GM23248 (cell line): ENCODE results near the gene PSPH. TPM values are rescaled to one million over a fixed set of nuclear protein-coding genes. Genes with fewer than 3 reads are reported as not detected.
A peak's percentile ranks its signal among the peaks of the same experiment; 100 is the strongest.

ENCODE experiments used
- DNase-seq: peaks from one replicate; pipeline ENCODE4 v3.0.0-alpha.2; 2015
- H2AFZ ChIP-seq: fragments of 200-600 bp; sonication (generic); 2 replicates; pipeline ENCODE4 v1.6.1; 2016; ENCODE audit warnings: antibody characterized with exemption
- H3F3A ChIP-seq: fragments of 200-600 bp; sonication (generic); 2 replicates; pipeline ENCODE4 v1.6.1; 2016; ENCODE audit warnings: mild to moderate bottlenecking, antibody characterized with exemption, mixed run types; ENCODE audit not compliant: insufficient read depth
- H3K27ac ChIP-seq: fragments of 200-600 bp; sonication (generic); 2 replicates; pipeline ENCODE4 v1.5.1; 2016; ENCODE audit warnings: mild to moderate bottlenecking
- H3K27me3 ChIP-seq: fragments of 200-600 bp; sonication (generic); replicated peaks from 2 replicates; pipeline ENCODE4 v1.6.1; 2016; ENCODE audit warnings: mild to moderate bottlenecking; ENCODE audit not compliant: insufficient read depth
- H3K36me3 ChIP-seq: fragments of 200-600 bp; sonication (generic); 2 replicates; pipeline ENCODE4 v1.6.1; 2016; ENCODE audit warnings: low read depth, mild to moderate bottlenecking
- H3K4me1 ChIP-seq: fragments of 200-600 bp; sonication (generic); 2 replicates; pipeline ENCODE4 v1.6.1; 2016; ENCODE audit warnings: mild to moderate bottlenecking; ENCODE audit not compliant: insufficient read depth
- H3K4me2 ChIP-seq: fragments of 200-600 bp; sonication (generic); one replicate; pipeline ENCODE4 v1.6.1; 2016; ENCODE audit warnings: mild to moderate bottlenecking; ENCODE audit not compliant: unreplicated experiment
- H3K4me3 ChIP-seq: fragments of 200-600 bp; sonication (generic); 2 replicates; pipeline ENCODE4 v1.5.1; 2016; ENCODE audit warnings: mild to moderate bottlenecking
- H3K79me2 ChIP-seq: fragments of 200-600 bp; sonication (generic); 2 replicates; pipeline ENCODE4 v1.6.1; 2016; ENCODE audit warnings: mild to moderate bottlenecking; ENCODE audit not compliant: insufficient read depth
- H3K9ac ChIP-seq: fragments of 200-600 bp; sonication (generic); 2 replicates; pipeline ENCODE4 v1.6.1; 2016; ENCODE audit warnings: mild to moderate bottlenecking
- H3K9me2 ChIP-seq: fragments of 200-600 bp; sonication (generic); 2 replicates; pipeline ENCODE4 v1.6.1; 2016; ENCODE audit warnings: mixed run types, mild to moderate bottlenecking, moderate library complexity; ENCODE audit not compliant: insufficient read depth
- H3K9me3 ChIP-seq: fragments of 200-600 bp; sonication (generic); one replicate; pipeline ENCODE4 v1.6.1; 2017; ENCODE audit warnings: low read depth
- H4K20me1 ChIP-seq: fragments of 200-600 bp; sonication (generic); 2 replicates; pipeline ENCODE4 v1.6.0; 2016; ENCODE audit not compliant: insufficient read depth
- EZH2 ChIP-seq: fragments of 200-600 bp; sonication (generic); IDR thresholded peaks from 2 replicates; pipeline ENCODE4 v1.6.1; 2018; ENCODE audit warnings: antibody characterized with exemption, mild to moderate bottlenecking; ENCODE audit not compliant: insufficient read depth, poor library complexity, severe bottlenecking
- EZH2phosphoT487 ChIP-seq: fragments of 200-600 bp; sonication (generic); IDR thresholded peaks from 2 replicates; pipeline ENCODE4 v1.6.1; 2018; ENCODE audit warnings: antibody characterized with exemption, moderate library complexity, mild to moderate bottlenecking, low read depth; ENCODE audit not compliant: insufficient read depth
- WGBS, 2 experiments: methylation state at CpG; one replicate each; pipeline ENCODE4 v1.1.6; 2015 to 2017; ENCODE audit warnings: low lambda C conversion rate in 2 of 2, low coverage in 1 of 2; ENCODE audit errors: missing lambda C conversion rate in 2 of 2; 5-methylcytosine and 5-hydroxymethylcytosine counted together
- in situ Hi-C: fragments of 300-500 bp; cut with MboI; formaldehyde crosslinking; loops from 2 replicates; pipeline ENCODE4 v1.15.0; 2020
- polyA plus RNA-seq: library from polyadenylated mRNA; unstranded; fragments of >200 nt; fragmentation: Nextera tagmentation; extraction: Ambion mirVana; gene quantifications from 2 replicates; pipeline ENCODE4 v1.2.1, GENCODE V29; 2016
- total RNA-seq: library from RNA; depleted of rRNA; stranded (reverse); fragments of >200 nt; shearing (Covaris generic); gene quantifications from 2 replicates; pipeline ENCODE4 v1.2.3, GENCODE V29; 2014

PSPH gene
- total and polyA plus RNA-seq, 2 experiments from 2014 or later = 34.5 to 68.6 TPM

GRCh38 chr7:56003749-56004148 lies 47.5 kb downstream of the PSPH start:
- no peaks in the 10 kb centered on the region for H3K27me3 ChIP-seq
- H3K36me3 ChIP-seq = no peaks in the 10 kb centered on the region
- H3F3A ChIP-seq = peaks cover 18% of the 10 kb centered on the region; the same call in 1 of the 2 replicates
- no peak overlapping the region for H3K27ac ChIP-seq
- no peak overlapping the region for H3K4me3 ChIP-seq
- no peaks in the 10 kb centered on the region for H3K9me3 ChIP-seq
- in situ Hi-C loops = no loop called here
- 81 to 83% methylated on average over 4 of the region's 4 CpGs for WGBS, 2 experiments
- H3K4me1 ChIP-seq = 0 out of 2 replicates have a peak, but pooled peaks cover 6% of the 10 kb centered on the region
- no peaks in the 10 kb centered on the region for H3K9me2 ChIP-seq
- no peak overlapping the region for H3K9ac ChIP-seq
- H3K4me2 ChIP-seq = no peak overlapping the region
- H4K20me1 ChIP-seq = no peaks in the 10 kb centered on the region
- no peak for TF ChIP-seq EZH2
- no peaks in the 10 kb centered on the region for H3K79me2 ChIP-seq
- no peak overlapping the region for H2AFZ ChIP-seq
- DNase-seq = no peak

- in situ Hi-C loops = no loop called here
- 93 to 94% methylated on average over 8 of the region's 8 CpGs for WGBS, 2 experiments
- no peaks in the 10 kb centered on the region for H3F3A ChIP-seq
Measured at GRCh38 chr7:55996856-55997500, 54.3 kb downstream of the PSPH start.

GRCh38 chr7:55992346-55992745 lies 58.9 kb downstream of the PSPH start:
- 0 out of 2 replicates have a peak, but pooled peaks cover under 1% of the 10 kb centered on the region for H3K36me3 ChIP-seq
- H3K79me2 ChIP-seq = no peaks in the 10 kb centered on the region
- 90 to 97% methylated on average over 3 of the region's 3 CpGs for WGBS, 2 experiments
- no peaks in the 10 kb centered on the region for H3K4me1 ChIP-seq
- no peak overlapping the region for H2AFZ ChIP-seq
- no peak overlapping the region for H3K27ac ChIP-seq
- H3K4me3 ChIP-seq = no peak overlapping the region
- H3K9me3 ChIP-seq = no peaks in the 10 kb centered on the region
- DNase-seq = peak; percentile 4
- H4K20me1 ChIP-seq = no peaks in the 10 kb centered on the region
- TF ChIP-seq EZH2phosphoT487 = no peak
- no peaks in the 10 kb centered on the region for H3K9me2 ChIP-seq
- H3K9ac ChIP-seq = no peak overlapping the region
- H3K4me2 ChIP-seq = no peak overlapping the region
- no peaks in the 10 kb centered on the region for H3K27me3 ChIP-seq
- H3F3A ChIP-seq = no peaks in the 10 kb centered on the region
- in situ Hi-C loops = no loop called here

More at GRCh38 chr7:55996856-55997500, 54.3 kb downstream of the PSPH start:
- Histone ChIP-seq H4K20me1 (no peaks in the 10 kb centered on the region), H3K4me2 (no peak overlapping the region), H3K9me3 (no peaks in the 10 kb centered on the region), H3K9ac (no peak overlapping the region), H3K27me3 (no peaks in the 10 kb centered on the region), H3K27ac (no peak overlapping the region), H3K4me3 (no peak overlapping the region), H3K4me1 (no peaks in the 10 kb centered on the region), H2AFZ (no peak overlapping the region), H3K79me2 (no peaks in the 10 kb centered on the region), H3K36me3 (0 out of 2 replicates have a peak, but pooled peaks cover 6% of the 10 kb centered on the region), H3K9me2 (no peaks in the 10 kb centered on the region)
- no peak for DNase-seq
- TF ChIP-seq EZH2phosphoT487 (no peak), EZH2 (no peak)

GRCh38 chr7:55983537-55983936 lies 67.7 kb downstream of the PSPH start:
- WGBS, 2 experiments = 97 to 100% methylated on average over 3 of the region's 3 CpGs
- H3K4me1 ChIP-seq = no peaks in the 10 kb centered on the region
- H3K27ac ChIP-seq = no peak overlapping the region
- no peak overlapping the region for H2AFZ ChIP-seq
- no peaks in the 10 kb centered on the region for H3K27me3 ChIP-seq
- DNase-seq = no peak
- no peaks in the 10 kb centered on the region for H3K9me3 ChIP-seq
- H4K20me1 ChIP-seq = no peaks in the 10 kb centered on the region
- H3K9ac ChIP-seq = no peak overlapping the region
- H3K4me3 ChIP-seq = no peak overlapping the region
- no peaks in the 10 kb centered on the region for H3K9me2 ChIP-seq
- H3K4me2 ChIP-seq = no peak overlapping the region
- no peaks in the 10 kb centered on the region for H3K79me2 ChIP-seq
- no peaks in the 10 kb centered on the region for H3F3A ChIP-seq
- no peak for TF ChIP-seq EZH2phosphoT487
- TF ChIP-seq EZH2 = no peak
- in situ Hi-C loops = no loop called here
- H3K36me3 ChIP-seq = peaks cover 56% of the 10 kb centered on the region
